ENCODE measurements around the gene DDAH2.

The DDAH2 gene

GRCh38 chr6:31681135-31681671 lies 47.9 kb downstream of the DDAH2 start:
- H3K79me1 ChIP-seq (ENCODE audit: low read depth, low read length): no peaks in the 10 kb centered on the region
- no peak overlapping the region for H3K4ac ChIP-seq (ENCODE audit: low read length)
- no peak overlapping the region for H3K23ac ChIP-seq (ENCODE audit: low read depth, low read length, poor library complexity)
- peak overlapping the region; percentile 15 for H2BK15ac ChIP-seq (ENCODE audit: low read length)
- H2AK5ac ChIP-seq (ENCODE audit: low read depth, low read length): peak overlapping the region; percentile 47
- H2BK120ac ChIP-seq (ENCODE audit: low read depth, low read length): no peak overlapping the region
- no CpG with 5 or more reads among the region's 40 CpGs for WGBS, 2 donors (ENCODE audit: extremely low coverage in 2 of 2, insufficient read length in 2 of 2, insufficient replicate concordance in 1 of 2)
- H3K36me3 ChIP-seq (replicated peaks in 1 of 2; ENCODE audit: control insufficient read depth in 2 of 2, insufficient read depth in 2 of 2, low read length in 2 of 2): peaks cover 0 to 33% of the 10 kb centered on the region in 2 donors
- no peaks in the 10 kb centered on the region for H3K9me3 ChIP-seq (replicated peaks in 1 of 2; ENCODE audit: control insufficient read depth in 2 of 2, insufficient read depth in 1 of 2, low read depth in 1 of 2, low read length in 2 of 2)
- H3K4me2 ChIP-seq (ENCODE audit: insufficient read depth, low read length, poor library complexity, severe bottlenecking): peak overlapping the region; percentile 87
- H2AFZ ChIP-seq (ENCODE audit: low read length): no peak overlapping the region
- peak overlapping the region; percentile 91 for H3K9ac ChIP-seq (ENCODE audit: low read depth, low read length, poor library complexity)
- no peak overlapping the region for H4K8ac ChIP-seq (ENCODE audit: low read depth, low read length)
- H3K27ac ChIP-seq (replicated peaks; ENCODE audit: low read length): no peak overlapping the region
- H3K18ac ChIP-seq (ENCODE audit: low read length): peak overlapping the region; percentile 88
- peak overlapping the region; percentile 44 for H3K14ac ChIP-seq (ENCODE audit: low read length)
- peaks cover 0 to 16% (median 7%) of the 10 kb centered on the region in 3 experiments for H3K27me3 ChIP-seq (ENCODE audit: control insufficient read depth in 3 of 3, insufficient read depth in 3 of 3, low read depth in 1 of 3, low read length in 3 of 3)
- H4K91ac ChIP-seq (ENCODE audit: low read depth, low read length, poor library complexity): no peak overlapping the region
- H3K4me3 ChIP-seq (ENCODE audit: low read length in 2 of 2): peak overlapping the region in 1 of 2 donors; percentile 73
- DNase-seq (ENCODE audit: low spot score): no peak
- H3K4me1 ChIP-seq (ENCODE audit: control insufficient read depth in 2 of 2, insufficient read depth in 1 of 2, low read depth in 1 of 2, low read length in 2 of 2): peaks cover 4 to 9% of the 10 kb centered on the region in 2 donors
- no peak overlapping the region for H2BK12ac ChIP-seq (ENCODE audit: low read length)
- H2BK5ac ChIP-seq (ENCODE audit: low read length): peak overlapping the region; percentile 63

DNA sequence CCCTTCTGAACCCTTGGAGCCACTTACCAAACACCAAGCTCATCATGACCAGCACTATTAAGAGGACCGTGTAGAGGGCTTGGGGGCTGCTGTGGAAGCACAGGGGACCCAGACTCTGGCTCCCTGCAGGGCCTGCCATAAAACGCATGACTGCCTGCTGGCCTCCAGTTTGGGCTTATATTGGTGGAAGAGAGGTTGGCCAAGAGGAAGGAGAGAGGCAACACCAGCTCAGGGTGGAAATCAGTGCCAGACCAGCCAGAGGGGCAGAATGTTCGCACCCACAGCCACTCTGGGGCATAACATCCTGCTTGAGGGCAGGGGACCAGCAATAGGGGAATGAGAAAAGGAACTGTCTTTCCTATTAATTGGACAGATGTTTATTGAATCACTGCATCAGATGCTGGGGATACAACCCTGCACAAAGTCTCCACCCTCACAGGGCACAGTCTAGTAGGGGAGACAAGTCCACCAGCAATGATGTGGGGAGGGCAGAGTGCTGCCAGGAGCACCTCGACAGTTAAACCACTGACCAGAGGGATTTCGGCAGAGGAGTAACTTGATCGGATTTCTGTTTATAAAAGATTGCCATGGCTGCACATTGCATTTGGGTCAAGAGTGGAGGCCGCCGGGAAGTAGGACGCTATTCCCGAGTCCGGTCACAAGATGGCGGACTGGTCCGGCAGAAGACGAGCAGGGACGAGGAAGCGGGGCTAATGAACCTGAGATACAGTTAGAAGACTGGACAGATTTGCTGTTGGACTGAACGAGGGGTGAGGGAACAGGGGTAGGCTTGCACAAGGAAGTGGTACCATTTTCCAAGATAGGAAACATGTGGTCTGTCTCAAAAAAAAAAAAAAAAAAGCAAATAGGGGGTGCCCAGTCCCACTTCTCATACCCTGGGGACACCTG lies 48.6 kb downstream of the DDAH2 start, which contains the start of gene LY6G5C:
TSS of gene LY6G5C (minus strand) at position 842 of the 909 bp plus-strand sequence. CDS start at position 148, 694 bp downstream.
- Histone ChIP-seq H3K79me1 (ENCODE audit: low read depth, low read length) (no peaks in the 10 kb centered on the region), H3K27me3 (ENCODE audit: control insufficient read depth in 3 of 3, insufficient read depth in 3 of 3, low read depth in 1 of 3, low read length in 3 of 3) (peaks cover 0 to 16% (median 7%) of the 10 kb centered on the region in 3 experiments), H2BK12ac (ENCODE audit: low read length) (no peak within 1 kb of the TSS), H2BK120ac (ENCODE audit: low read depth, low read length) (no peak within 1 kb of the TSS), H3K14ac (ENCODE audit: low read length) (peak within 1 kb of the TSS; percentile 44), H3K9me3 (replicated peaks in 1 of 2; ENCODE audit: control insufficient read depth in 2 of 2, insufficient read depth in 1 of 2, low read depth in 1 of 2, low read length in 2 of 2) (no peaks in the 10 kb centered on the region), H2BK5ac (ENCODE audit: low read length) (peak within 1 kb of the TSS; percentile 63), H2AK5ac (ENCODE audit: low read depth, low read length) (peak within 1 kb of the TSS; percentile 47), H2BK15ac (ENCODE audit: low read length) (peak within 1 kb of the TSS; percentile 15), H3K4ac (ENCODE audit: low read length) (no peak within 1 kb of the TSS), H2AFZ (ENCODE audit: low read length) (peak within 1 kb of the TSS; percentile 69), H3K36me3 (replicated peaks in 1 of 2; ENCODE audit: control insufficient read depth in 2 of 2, insufficient read depth in 2 of 2, low read length in 2 of 2) (peaks cover 0 to 27% of the 10 kb centered on the region in 2 donors), H3K4me1 (ENCODE audit: control insufficient read depth in 2 of 2, insufficient read depth in 1 of 2, low read depth in 1 of 2, low read length in 2 of 2) (peaks cover 4 to 9% of the 10 kb centered on the region in 2 donors), H3K4me3 (ENCODE audit: low read length in 2 of 2) (peak within 1 kb of the TSS in 1 of 2 donors; percentile 73), H4K8ac (ENCODE audit: low read depth, low read length) (no peak within 1 kb of the TSS), H4K91ac (ENCODE audit: low read depth, low read length, poor library complexity) (no peak within 1 kb of the TSS), H3K4me2 (ENCODE audit: insufficient read depth, low read length, poor library complexity, severe bottlenecking) (peak within 1 kb of the TSS; percentile 87), H3K27ac (replicated peaks; ENCODE audit: low read length) (no peak within 1 kb of the TSS), H3K18ac (ENCODE audit: low read length) (peak within 1 kb of the TSS; percentile 88), H3K9ac (ENCODE audit: low read depth, low read length, poor library complexity) (peak within 1 kb of the TSS; percentile 91), H3K23ac (ENCODE audit: low read depth, low read length, poor library complexity) (peak within 1 kb of the TSS; percentile 57)
- WGBS, 2 donors (ENCODE audit: extremely low coverage in 2 of 2, insufficient read length in 2 of 2, insufficient replicate concordance in 1 of 2): no CpG with 5 or more reads among the region's 17 CpGs
- DNase-seq (ENCODE audit: low spot score): peak; percentile 56

DNA sequence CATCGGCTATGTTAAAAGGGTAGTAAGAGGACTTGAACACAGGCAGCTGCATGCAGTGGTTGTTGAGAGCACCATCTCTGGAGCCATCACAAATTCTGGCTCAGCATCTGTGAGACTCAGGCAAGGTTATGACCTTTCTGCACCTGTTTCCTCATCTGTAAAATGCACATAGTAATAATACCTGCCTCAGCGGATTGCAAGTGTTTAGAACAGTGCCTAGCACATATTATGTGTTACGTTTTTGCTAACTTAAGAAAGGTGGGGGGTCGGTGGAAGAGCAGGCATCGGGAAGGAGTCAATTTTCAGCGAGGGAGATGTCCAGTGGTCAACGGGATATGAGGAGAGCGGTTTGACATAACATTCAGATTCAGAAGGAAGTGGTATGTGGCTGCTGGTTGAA lies 51.1 kb downstream of the DDAH2 start:
- Histone ChIP-seq H2AK5ac (ENCODE audit: low read depth, low read length) (no peak overlapping the region), H3K4ac (ENCODE audit: low read length) (no peak overlapping the region), H3K27me3 (ENCODE audit: control insufficient read depth in 3 of 3, insufficient read depth in 3 of 3, low read depth in 1 of 3, low read length in 3 of 3) (peaks cover 0 to 16% (median 7%) of the 10 kb centered on the region in 3 experiments), H3K18ac (ENCODE audit: low read length) (no peak overlapping the region), H3K4me1 (ENCODE audit: control insufficient read depth in 2 of 2, insufficient read depth in 1 of 2, low read depth in 1 of 2, low read length in 2 of 2) (peaks cover 2 to 4% of the 10 kb centered on the region in 2 donors), H2AFZ (ENCODE audit: low read length) (no peak overlapping the region), H3K9me3 (replicated peaks in 1 of 2; ENCODE audit: control insufficient read depth in 2 of 2, insufficient read depth in 1 of 2, low read depth in 1 of 2, low read length in 2 of 2) (no peaks in the 10 kb centered on the region), H2BK5ac (ENCODE audit: low read length) (no peak overlapping the region), H3K4me2 (ENCODE audit: insufficient read depth, low read length, poor library complexity, severe bottlenecking) (no peak overlapping the region), H3K79me1 (ENCODE audit: low read depth, low read length) (no peaks in the 10 kb centered on the region), H3K36me3 (replicated peaks in 1 of 2; ENCODE audit: control insufficient read depth in 2 of 2, insufficient read depth in 2 of 2, low read length in 2 of 2) (peaks cover 2 to 16% of the 10 kb centered on the region in 2 donors), H3K4me3 (ENCODE audit: low read length in 2 of 2) (no peak overlapping the region), H2BK12ac (ENCODE audit: low read length) (no peak overlapping the region), H3K9ac (ENCODE audit: low read depth, low read length, poor library complexity) (no peak overlapping the region), H3K14ac (ENCODE audit: low read length) (no peak overlapping the region), H4K8ac (ENCODE audit: low read depth, low read length) (no peak overlapping the region), H2BK15ac (ENCODE audit: low read length) (no peak overlapping the region), H2BK120ac (ENCODE audit: low read depth, low read length) (no peak overlapping the region), H3K27ac (replicated peaks; ENCODE audit: low read length) (no peak overlapping the region), H4K91ac (ENCODE audit: low read depth, low read length, poor library complexity) (no peak overlapping the region), H3K23ac (ENCODE audit: low read depth, low read length, poor library complexity) (no peak overlapping the region)
- WGBS, 2 donors (ENCODE audit: extremely low coverage in 2 of 2, insufficient read length in 2 of 2, insufficient replicate concordance in 1 of 2): no CpG with 5 or more reads among the region's 8 CpGs
- no peak for DNase-seq (ENCODE audit: low spot score)

Measured in neuronal stem cell (in vitro differentiated cells).